Erythroblast (primary cell): ENCODE measurements around the gene THEM4.

Experiments used
- GATA1 ChIP-seq: IDR thresholded peaks from 2 replicates; pipeline ENCODE4 v1.6.1; 2011; ENCODE audit warnings: low read depth, mild to moderate bottlenecking, control low read depth, low read length, moderate library complexity
- POLR2A ChIP-seq: IDR thresholded peaks from 2 replicates; pipeline ENCODE4 v1.6.1; 2011; ENCODE audit warnings: mild to moderate bottlenecking, low read length

DNA sequence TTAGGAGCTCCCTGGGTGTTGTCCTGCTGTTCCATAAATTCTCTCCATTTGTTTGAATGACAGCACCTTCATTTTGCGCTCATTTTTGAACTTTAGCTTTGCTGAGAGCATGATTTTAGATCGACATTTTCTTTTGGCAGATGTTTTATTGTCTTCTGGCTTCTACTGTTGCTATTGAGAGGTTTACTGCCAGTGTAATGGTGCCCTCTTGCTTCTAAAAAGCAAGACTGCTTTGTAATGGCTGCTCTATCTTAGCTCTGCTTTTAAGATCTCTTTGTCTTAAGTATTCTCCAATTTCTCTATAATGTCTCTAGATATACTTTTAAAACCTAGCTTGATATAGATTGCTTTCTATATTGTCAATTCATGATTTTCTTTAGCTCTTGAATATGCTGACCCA, 27.8 kb downstream of the THEM4 start:
- TF ChIP-seq POLR2A (no peak), GATA1 (no peak)
